AG20443 (cell line): ENCODE measurements around the gene SLC25A31.

Source experiments
- DNase-seq: peaks from one replicate; pipeline ENCODE4 v3.0.0; 2012; ENCODE audit warnings: low spot score, mixed read lengths

The SLC25A31 gene

DNA sequence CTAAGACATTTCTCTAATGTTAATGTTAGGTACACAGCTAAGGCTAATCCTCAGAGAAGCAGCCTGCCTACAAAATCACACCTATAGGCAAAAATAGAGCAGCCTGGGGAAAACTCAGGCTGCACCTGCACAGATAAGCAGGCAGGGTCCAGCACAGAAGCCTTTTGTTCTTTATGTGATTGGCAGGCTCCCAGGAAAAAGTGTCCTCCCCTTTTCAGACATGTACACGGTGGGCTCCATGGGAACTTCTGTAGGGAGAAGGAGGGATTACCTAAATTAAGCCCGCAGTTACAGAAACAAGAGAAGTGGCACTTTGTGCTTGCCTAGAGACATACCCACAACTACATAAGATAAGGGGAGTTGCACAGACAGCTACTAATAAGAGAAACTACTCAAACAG lies 47.9 kb downstream of the SLC25A31 start:
- DNase-seq: no peak

DNA sequence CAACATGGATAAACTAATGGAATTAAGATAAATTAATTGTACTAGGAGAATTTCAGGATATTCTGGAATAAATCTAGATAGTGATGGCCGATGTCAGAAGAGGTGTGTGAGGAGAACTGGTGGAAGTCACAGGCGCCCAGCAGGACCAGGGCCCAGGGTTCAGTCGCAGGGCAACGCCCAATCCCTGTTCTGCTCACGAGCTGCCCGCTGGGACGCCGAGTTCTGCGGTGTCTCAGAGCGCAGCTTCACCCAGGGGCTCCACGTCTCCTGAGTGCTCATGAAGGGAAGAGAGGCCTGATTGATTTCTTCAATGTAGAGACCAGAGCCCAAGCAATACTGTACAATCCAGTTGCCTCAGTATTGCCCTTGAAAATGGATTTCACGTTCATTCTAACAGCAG lies 50.4 kb downstream of the SLC25A31 start:
- DNase-seq: no peak

DNA sequence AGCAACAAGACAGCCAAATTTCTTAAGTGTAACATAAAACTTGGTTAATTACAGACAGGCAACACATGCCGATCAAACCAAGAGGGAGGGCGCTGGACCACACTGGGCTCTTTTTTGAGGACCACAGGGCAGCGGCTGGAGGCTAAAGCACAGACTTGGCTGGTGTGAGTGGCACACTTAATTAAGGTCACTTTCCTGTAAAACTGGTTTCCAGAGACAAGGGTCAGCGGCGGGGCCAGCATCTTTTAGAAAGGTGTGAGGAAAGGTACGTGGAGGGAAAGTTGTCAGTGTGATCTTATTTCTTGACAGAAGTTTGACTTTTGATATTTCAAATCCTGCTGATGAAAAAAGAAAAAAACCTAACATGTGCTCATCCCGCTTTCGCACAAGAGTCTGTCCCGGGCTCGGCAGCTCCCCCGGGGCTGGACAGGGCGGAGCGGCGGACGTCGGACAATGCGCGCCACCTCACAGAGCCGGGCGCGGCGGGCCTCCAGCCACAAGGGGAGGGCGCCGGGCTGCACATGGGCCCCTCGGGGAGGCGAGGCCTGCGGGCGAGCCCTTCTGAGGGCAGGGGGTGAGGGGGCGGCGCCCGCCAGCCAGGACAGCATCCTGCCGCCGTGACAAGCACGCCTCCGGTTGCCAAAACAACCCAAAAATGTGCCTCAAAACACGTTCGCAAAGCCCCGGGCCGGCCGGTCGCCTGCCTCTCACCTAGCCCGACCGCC lies 51.3 kb downstream of the SLC25A31 start:
- peak; percentile 79 for DNase-seq

DNA sequence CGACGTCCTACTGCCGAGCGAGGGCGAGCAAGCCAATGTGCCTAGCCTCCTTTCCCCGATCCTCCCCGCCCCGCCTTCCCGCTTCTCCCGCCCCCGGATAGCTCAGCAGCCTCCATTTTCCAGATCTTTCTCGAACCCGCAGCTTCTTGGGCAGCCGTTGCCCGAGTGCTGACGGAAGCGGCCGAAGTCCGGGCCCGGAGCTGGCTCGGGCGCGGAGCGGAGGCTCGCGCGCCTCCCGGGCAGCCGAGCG lies 51.8 kb downstream of the SLC25A31 start:
- DNase-seq: peak; percentile 99

DNA sequence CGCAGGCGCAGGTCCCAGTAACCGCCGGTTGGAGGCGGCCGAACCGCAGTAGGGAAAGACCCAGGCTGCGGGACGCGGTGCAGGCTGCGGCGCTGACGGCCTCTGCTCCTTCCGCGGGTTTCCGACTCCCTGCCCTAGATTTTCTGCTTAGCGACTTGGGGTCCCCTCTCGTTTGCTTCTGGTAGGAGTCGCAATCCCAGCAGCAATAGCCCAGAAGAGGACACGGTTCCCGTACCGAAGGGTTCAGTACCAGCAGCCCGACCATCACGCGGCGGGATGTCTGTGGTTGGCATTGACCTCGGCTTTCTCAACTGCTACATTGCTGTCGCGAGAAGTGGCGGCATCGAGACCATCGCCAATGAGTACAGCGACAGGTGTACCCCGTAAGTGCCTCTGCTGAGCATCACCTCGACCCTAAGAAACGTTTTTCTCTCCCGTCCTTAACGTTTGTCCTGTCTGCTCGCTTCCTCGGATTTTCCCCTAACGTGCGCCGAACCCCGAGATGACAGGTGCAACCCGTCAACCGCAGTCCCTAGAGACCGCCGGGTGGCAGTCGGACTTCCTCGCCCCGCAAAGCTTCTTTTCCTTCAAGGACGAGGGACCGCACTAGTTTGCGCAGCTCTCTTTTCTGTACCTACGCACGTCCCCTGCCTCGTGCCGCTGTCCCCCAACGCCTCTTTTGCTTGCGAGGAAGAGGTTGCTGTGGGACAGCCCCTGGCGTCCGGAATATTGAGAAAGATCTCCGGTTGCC lies 52.2 kb downstream of the SLC25A31 start, which contains the start of gene HSPA4L:
Gene HSPA4L, plus strand, starts transcription at position 48 of the 751 bp plus-strand sequence. Its CDS starts 229 bp downstream, at position 277.
- DNase-seq: peak; percentile 34

DNA sequence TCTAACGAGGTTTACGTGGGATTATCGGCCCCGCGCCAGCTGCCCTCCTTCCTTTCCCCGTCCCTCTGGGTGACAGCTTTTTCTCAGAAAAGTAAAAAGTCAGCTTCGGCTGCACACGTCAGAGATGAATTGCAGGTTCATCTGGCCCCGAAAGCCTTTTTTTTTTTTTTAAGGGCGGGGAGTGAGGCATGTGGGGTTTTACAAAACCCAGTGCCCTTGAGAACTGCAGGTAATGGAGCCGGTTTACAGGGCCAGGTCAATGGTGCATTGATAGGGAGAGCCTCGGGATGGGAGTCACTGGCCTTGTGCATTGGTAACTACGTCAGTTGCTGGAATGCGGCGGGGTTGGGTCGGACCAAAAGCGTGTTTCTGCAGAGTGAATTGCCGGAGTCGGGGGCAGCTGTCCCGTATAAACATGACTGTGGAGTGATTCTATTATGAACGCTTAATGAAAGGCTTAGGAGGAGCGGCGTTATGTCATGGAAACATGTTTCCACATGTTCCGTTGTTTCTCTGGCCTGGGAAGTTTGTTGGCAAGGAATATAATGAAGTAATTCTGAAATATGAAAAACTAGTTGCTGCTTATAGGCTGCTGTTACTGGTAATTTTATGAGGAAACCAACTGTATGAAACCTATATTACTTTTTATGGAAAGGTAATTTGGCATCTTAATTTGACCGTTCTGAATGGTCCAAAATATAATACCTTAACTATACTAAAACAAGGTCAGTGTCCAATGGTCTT lies 53.0 kb downstream of the SLC25A31 start:
- DNase-seq: peak; percentile 58

DNA sequence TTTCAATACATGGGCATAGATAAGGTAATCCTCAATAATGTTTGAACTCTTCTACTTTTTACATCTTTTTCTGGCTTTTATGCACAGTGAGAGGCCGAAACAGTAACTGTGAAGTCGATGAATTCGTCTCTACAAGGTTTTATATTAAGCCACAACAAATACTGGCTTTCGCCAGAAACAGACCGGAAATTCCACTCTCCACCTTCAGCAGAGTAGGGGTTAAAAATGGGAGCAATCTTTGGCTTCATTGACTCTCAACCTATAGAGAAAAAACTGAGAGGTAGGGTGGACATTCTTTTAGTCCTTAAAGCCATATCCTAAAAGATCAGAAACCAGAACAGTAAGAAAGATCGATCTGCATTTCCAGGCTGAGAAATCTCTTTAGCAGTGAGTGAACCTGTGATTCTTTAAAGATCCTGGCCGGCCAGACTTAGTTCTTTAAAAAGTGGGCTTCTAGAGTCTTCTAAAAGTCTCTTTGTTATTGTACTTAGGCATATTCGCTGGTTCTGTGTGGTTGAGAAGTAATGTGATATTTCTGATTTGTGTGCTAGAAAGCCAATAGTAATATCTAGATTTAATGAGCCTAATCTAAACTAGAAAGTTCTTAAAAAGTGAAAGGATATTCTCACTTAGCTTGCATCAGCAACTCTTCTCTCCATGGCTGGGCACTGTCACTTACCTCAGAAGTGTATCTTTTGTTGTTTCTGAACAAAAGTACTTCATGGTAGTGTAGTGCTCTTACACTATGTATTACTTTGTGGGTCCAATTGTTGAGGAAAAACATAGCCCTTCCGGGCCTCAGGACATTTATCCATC lies 54.0 kb downstream of the SLC25A31 start:
- no peak for DNase-seq

DNA sequence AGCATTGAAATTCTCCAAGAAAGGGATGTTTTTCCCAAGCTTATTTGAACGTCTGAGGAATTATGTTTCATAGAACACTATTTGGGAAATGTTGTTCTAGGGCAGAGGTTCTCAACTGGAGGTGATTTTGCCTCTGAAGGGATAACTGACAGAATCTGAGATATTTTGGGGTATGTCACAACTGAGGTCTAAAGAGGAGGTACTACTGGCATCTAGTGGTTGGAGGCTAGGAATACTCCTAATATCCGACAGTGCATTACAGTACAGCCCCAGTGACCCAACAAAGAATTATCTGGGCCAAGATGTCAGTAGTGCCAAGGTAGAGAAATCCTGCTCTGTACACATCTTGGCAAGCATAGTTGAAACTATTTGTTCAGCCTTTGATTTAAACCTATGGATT lies 58.3 kb downstream of the SLC25A31 start:
- no peak for DNase-seq

DNA sequence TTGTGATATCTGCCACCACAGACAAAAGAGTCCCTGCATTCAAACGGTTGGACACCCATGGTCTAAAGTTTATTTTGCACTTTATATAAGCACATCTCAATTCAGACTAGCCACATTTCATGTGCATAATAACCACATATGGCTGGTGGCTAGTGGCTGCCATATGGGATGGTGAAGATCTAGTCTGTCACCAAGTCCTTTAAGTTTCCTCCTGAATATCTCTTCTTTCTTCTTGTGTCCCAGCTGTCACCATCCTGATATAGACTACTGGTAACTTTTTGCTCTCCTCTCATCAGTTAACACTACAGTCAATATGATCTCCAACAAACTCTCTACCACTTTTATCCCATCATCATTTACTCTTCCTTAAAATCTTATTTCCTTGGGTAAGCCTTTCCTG lies 61.2 kb downstream of the SLC25A31 start:
- no peak for DNase-seq

DNA sequence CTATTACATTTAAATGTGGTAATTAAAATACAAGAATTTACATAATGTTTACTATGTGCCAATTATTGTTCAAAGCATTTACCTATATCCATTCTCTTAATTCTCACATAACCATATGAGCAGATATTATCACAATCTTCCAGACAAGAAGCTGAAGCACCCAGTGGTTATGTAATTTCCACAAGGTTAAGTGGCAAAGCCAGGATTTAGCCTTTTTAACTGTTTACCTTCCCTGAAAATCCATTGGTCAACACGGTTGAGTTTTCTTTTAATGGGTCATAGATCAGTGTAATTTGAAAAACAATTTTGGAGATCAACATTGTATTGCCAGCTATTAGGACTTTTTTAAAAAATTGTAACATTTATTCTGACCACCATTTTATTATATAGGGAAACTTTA lies 63.3 kb downstream of the SLC25A31 start:
- DNase-seq: no peak

DNA sequence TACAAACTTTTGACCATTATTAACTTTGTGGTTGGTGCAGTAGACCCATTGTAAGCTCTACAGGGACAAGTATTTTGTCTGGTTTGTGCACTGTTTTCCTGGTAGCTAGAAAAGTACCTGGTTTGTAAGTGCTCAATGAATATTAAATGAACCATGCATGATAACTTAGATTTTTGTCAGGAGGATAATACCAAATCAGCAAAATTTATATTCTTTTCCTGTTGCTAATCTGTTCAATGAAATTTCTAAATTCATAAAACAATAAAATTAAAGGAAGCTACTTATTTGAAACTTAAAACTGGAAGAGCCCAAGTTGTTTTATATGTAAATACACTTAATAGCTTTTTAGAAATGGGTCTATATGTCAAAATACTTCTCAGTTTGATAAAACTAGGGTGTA lies 69.5 kb downstream of the SLC25A31 start:
- DNase-seq: no peak

DNA sequence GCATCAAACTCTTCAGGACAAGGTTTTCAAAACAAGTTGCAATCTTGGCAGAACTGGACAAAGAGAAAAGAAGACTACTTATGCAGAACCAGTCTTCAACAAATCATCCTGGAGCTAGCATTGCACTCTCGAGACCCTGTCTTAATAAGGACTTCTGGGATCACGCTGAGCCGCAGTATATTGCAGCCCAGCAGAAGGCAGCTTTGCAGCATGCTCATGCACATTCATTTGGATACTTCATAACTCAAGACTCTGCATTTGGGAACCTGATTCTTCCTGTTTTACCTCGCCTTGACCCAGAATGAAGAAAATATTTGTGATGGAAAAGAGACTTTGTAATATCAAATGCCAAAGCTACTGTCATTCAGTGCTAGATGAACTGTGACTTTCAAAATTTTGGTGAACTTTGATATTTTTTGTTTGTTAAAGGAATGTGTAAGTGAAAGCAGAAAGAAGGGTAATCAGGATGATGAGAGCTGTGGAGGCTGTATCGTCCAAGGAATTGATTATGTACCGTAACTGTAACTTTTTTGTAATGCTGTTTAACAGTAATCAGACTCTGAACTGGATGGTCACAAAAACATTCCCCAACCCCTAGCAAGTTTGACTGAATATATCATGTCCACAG lies 79.1 kb downstream of the SLC25A31 start:
- no peak for DNase-seq

DNA sequence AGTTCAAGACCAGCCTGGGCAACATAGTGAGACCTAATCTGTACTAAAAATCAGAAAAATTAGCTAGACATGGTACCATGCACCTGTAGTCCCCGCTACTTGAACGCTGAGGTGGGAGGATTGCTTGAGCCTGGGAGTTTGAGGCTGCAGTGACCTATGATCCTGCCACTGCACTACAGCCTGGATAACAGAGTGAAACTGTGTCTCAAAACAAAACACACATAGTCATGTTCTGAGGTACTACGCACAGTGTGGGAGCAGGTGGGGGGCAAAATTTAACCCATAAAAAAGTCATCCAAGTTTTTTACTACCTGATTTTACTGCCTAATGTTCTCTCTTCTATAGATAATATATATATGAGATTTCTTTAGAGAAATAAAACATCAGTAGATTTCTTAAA lies 80.4 kb downstream of the SLC25A31 start:
- no peak for DNase-seq

DNA sequence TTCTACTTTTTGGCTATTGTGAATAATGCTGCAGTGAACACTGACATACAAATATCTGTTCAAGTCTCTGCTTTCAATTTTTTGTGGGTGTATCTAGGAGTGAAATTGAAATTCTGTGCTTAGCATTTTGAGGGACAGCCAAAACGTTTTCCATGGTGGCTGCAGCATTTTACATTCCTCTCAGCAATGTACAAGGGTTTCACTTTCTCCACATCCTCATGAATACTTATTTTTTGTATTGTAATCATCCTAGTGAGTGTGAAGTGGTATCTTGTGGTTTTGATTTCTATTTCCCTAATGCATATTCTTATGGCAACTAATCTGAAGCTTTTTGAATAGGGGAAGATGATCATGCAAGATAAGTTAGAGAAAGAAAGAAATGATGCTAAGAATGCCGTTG lies 92.2 kb downstream of the SLC25A31 start:
- DNase-seq: no peak
